GM21390 (cell line): Measurements from ENCODE around the gene S1PR2.

Experiments
- ATAC-seq: cut with Tn5 transposase; IDR thresholded peaks from one replicate; pipeline ENCODE4 v1.9.1; 2021; ENCODE audit not compliant: unreplicated experiment

Gene S1PR2, protein sequence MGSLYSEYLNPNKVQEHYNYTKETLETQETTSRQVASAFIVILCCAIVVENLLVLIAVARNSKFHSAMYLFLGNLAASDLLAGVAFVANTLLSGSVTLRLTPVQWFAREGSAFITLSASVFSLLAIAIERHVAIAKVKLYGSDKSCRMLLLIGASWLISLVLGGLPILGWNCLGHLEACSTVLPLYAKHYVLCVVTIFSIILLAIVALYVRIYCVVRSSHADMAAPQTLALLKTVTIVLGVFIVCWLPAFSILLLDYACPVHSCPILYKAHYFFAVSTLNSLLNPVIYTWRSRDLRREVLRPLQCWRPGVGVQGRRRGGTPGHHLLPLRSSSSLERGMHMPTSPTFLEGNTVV

DNA sequence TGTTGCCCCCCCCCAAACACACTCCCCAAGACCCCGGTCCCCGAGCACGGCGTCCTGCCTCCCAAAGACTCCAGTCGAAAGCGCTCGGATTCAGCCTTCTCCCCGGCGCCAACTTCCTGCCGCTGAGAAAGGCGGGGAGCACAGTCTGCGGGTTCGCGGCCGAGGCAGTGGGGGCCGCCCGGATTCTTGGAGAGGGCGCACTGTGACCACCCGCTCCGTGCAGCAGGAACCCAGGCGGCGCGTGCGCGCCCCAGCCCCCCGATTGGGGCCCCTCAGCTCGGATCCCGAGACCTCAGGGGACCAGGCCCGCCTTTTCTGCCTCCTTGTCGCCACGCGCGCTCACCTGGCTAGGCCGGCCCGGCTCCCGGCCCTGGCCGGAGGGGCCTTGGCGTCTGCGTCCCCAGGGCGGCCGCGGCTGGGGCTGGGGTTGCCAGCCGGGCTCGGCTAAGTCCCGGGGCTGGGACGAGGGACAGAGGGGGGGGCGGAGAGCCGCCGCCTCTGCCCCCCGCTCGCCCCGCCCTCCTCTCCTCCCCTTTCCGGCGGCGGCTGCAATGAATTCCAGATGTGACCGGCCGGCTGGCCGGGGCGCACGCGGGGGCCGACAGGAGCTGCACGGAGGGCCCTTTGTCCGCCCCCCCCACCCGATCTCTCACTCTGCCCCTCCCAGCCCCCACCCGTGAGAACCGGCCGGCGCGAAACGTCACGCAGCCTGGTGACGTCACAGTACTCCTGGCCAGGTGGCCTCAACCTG, at the start of gene S1PR2:
TSS of gene S1PR2 (minus strand) at position 471 of the 751 bp plus-strand sequence. CDS start 6,426 bp downstream, outside the sequence.
- ATAC-seq, result no peak

DNA sequence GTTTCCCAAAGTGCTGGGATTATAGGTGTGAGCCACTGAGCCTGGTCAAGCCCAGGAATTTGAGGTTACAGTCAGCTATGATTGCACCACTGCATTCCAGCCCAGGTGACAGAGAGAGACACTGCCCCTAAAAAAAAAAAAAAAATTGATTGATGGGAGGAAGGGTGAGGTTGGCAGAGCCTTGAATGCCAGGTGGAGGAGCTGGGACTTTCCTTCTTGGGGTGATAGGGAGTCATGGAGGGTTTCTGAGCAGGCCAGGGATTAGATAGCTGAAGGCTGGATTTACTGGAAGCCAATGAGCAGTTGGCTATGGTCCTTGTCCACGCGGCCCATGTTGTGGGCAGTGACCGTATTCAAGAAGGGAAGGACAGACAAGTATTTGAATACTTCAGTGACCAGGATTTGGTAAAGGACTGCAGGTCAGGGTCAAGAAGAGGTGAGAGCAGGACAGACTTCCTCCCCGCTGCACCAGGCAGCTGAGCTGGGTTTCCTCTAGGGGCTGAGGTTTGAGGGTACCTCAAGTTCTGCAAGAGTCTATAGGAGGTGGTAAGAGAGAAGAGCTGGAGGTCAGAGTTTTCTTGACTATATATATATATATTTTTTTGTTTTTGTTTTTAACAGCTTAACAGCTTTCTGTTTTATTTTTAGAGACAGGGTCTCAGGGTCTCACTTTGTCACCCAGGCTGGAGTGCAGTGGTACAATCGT, 48.8 kb upstream of the S1PR2 start:
- ATAC-seq, result no peak

DNA sequence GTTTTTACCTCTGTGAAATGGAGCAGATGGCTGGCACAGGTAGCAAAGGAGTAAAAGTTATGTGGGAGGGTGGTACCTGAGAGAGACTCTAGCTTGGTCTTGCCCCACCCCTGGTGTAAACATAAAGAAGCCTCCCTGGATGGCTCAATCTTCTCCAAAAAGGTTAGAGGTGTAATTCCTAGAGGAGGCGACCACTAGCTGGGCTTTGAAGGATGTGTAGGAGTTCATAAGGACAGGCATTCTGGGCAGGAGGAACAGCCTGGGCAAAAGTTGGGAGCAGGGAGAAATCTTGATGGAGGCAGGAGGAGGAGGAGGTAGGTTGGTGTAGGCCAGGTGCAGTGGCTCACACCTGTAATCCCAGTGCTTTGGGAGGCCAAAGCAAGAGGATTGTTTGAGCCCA, 47.8 kb upstream of the S1PR2 start:
- ATAC-seq, result no peak

DNA sequence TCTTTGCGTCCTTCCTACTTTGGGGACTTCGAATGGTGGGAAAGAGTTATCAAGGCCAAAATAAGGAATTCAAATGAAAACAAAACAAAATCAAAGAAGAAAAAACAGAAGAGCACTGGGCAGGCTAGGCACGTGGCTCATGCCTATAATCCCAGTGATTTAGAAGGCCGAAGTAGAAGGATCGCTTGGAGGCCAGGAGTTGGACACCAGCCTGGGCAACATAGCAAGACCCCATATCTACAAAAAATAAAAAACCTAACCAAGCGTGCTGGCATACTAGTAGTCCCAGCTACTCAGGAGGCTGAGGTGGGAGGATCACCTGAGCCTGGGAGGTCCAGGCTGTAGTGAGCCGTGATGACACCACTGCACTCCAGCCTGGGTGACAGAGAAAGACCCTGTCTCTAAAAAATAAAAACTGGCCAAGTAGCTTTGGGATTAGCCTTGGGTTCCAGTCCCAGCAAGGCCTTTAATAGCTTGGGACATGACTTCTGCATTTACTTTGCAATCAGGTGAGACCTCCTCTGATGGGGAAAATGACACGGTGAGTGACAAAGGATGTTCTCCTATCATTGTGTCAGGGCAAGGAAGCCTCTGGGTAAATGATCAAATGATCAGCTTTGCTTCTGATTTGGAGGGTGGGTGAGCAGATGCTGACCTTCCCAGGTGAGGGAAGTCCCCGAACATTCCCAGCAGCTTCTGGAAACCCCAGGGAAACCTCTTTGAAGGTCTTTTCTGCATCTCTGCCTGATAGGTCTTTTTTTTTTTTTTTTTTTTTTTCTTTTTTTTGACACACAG, 46.9 kb upstream of the S1PR2 start:
- no peak for ATAC-seq

DNA sequence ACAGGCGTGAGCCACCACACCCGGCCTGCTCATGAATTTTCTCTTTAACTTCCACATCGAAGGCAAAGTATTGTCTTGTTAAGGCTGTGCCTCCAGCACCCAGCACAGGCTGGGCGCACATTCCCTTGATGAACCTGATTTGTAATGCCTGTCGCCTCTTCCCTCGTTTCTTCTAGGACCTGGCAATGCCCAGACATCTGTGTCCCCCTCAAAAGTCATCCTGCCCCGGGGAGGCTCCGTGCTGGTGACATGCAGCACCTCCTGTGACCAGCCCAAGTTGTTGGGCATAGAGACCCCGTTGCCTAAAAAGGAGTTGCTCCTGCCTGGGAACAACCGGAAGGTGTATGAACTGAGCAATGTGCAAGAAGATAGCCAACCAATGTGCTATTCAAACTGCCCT, 43.5 kb upstream of the S1PR2 start:
- no peak for ATAC-seq

DNA sequence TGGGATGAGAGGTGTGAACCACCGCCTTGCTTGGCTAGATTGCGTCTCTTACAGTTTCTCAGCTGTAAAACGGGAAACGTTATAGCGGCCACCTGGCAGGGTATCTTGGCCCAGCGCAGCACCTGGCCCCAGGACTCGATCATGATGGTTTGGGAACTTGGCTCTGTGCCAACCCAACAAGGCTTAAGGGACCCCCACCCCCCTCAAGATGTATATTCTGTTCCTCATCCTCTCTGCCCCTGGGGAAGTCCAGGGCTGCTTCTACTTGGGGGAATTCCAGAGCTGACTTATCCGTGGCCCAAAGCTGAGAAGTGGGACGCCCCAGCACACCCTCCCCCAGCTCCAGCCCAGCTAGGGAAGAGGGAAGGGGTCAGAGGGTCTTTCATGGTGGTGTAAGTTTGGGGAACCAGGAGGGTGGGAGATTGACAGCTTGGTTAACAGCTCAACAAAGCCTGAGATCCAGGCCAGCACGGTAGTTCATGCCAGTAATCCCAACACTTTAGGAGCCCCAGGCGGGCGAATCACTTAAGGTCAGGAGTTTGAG, 40.5 kb upstream of the S1PR2 start:
- peak; percentile 24 for ATAC-seq

DNA sequence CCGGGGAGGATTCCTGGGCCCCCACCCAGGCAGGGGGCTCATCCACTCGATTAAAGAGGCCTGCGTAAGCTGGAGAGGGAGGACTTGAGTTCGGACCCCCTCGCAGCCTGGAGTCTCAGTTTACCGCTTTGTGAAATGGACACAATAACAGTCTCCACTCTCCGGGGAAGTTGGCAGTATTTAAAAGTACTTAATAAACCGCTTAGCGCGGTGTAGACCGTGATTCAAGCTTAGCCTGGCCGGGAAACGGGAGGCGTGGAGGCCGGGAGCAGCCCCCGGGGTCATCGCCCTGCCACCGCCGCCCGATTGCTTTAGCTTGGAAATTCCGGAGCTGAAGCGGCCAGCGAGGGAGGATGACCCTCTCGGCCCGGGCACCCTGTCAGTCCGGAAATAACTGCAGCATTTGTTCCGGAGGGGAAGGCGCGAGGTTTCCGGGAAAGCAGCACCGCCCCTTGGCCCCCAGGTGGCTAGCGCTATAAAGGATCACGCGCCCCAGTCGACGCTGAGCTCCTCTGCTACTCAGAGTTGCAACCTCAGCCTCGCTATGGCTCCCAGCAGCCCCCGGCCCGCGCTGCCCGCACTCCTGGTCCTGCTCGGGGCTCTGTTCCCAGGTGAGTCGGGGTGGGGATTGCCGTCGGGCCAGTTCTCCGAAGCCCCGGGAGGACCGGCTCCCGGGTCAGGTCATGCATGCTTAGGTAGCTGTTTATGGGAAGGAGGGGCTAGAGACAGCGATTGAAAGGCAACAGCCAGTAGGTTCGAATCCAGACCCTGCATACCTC, 39.7 kb upstream of the S1PR2 start, which contains the start of gene ICAM1:
TSS of gene ICAM1 (plus strand) at position 505 of the 779 bp plus-strand sequence. CDS start at position 545, 40 bp downstream.
- peak; percentile 49 for ATAC-seq

DNA sequence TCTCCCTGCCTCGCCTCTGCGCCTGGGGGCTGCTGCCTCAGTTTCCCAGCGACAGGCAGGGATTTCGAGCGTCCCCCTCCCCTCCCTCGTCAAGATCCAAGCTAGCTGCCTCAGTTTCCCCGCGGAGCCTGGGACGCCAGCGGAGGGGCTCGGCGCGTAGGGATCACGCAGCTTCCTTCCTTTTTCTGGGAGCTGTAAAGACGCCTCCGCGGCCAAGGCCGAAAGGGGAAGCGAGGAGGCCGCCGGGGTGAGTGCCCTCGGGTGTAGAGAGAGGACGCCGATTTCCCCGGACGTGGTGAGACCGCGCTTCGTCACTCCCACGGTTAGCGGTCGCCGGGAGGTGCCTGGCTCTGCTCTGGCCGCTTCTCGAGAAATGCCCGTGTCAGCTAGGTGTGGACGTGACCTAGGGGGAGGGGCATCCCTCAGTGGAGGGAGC, 39.1 kb upstream of the S1PR2 start:
- ATAC-seq, result no peak

DNA sequence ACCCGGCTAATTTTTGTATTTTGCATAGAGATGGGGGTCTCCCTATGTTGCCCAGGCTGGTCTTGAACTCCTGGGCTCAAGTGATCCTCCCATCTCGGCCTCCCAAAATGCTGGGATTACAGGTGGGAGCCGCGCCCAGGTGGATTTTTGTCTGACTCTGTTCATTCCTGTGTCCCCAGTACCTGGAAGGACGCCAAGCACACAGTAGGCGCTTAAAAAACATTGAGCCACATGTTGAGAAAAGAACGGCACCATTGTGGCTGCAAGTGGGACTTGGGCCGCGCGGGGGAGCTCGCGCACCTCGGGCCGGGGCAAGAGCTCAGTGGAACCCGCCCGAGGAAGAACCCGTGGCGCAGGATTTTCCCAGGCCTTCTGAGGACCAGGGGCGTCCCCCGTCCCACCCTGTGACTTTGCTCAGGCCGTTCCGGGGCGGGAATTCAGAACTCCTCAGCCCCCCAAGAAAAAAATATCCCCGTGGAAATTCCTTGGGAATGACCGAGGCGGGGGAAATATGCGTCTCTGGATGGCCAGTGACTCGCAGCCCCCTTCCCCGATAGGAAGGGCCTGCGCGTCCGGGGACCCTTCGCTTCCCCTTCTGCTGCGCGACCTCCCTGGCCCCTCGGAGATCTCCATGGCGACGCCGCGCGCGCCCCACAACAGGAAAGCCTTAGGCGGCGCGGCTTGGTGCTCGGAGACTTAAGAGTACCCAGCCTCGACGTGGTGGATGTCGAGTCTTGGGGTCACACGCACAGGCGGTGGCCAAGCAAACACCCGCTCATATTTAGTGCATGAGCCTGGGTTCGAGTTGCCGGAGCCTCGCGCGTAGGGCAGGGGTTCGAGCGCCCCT, 38.4 kb upstream of the S1PR2 start:
- ATAC-seq, result no peak

DNA sequence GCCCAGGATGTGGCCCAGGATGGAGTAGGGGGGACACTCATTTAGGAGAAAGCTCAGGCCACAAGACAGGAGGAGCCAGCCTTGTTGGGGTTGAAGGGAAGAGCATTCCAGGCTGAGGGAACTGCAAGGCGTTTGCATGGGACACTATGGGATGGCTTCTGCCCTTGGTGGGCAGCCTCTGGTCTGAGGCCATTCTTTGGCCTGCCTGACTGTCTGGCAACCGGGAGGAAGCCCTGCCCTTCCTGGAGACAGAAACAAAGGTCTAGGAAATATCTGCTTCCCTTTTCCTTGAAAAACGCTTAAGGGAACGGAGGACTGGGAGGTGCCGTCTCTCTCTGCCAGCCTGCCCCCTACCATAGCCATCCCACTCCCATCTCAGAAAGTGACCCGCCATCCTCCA, 36.9 kb upstream of the S1PR2 start:
- no peak for ATAC-seq

DNA sequence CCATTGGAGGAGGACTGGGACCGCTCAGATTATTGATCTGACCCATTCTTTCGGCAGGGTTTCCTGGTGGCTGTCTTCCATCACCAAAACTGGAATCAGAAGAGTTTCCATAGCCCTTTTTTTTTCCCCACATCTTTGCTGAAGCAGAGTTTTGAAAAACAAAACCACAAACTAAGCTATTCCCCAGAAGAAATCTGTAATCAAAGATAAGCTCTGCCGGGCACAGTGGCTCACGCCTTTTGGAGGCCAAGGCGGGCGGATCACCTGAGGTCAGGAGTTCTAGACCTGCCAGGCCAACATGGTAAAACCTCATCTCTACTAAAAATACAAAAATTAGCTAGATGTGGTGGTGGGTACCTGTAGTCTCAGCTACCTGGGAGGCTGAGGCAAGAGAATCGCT, 35.6 kb upstream of the S1PR2 start:
- no peak for ATAC-seq

DNA sequence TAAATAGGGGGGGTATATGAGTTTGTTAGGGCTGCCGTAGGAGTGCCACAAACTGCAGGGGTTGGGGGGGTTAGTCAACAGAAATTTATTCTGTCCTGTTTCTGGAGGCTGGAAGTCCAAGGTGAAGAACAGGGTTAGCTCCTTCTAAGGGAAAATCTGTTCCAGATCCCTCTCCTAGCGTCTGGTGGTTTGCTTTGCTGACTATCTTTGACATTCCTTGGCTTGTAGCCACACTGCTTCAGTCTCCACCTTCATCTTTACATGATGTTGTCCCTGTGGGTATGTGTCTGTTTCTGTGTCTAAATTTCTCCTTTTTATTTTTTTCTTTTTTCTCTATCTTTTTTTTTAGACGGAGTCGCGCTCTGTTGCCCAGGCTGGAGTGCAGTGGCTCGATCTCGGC, 31.6 kb upstream of the S1PR2 start:
- no peak for ATAC-seq

DNA sequence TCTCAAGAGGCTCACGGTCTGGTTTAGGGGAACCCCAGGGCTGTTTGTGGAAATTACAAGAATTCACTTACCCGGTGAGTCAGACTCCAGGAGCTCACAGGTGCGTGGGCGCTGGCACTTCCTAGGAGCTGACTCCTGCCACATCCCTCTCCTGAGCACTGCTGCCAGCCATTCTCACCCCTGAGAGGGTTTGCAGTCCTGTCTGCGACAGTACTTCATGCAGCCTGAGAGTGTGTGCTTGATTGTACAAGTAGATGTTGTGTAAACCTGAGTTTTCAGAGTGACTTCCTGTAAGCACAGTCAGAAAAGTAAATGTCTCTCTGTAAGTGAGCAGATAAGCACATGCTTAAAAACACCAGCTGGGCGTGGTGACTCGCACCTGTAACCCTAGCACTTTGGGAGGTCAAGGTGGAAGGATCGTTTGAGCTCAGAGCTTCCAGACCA, 29.0 kb upstream of the S1PR2 start:
- no peak for ATAC-seq

DNA sequence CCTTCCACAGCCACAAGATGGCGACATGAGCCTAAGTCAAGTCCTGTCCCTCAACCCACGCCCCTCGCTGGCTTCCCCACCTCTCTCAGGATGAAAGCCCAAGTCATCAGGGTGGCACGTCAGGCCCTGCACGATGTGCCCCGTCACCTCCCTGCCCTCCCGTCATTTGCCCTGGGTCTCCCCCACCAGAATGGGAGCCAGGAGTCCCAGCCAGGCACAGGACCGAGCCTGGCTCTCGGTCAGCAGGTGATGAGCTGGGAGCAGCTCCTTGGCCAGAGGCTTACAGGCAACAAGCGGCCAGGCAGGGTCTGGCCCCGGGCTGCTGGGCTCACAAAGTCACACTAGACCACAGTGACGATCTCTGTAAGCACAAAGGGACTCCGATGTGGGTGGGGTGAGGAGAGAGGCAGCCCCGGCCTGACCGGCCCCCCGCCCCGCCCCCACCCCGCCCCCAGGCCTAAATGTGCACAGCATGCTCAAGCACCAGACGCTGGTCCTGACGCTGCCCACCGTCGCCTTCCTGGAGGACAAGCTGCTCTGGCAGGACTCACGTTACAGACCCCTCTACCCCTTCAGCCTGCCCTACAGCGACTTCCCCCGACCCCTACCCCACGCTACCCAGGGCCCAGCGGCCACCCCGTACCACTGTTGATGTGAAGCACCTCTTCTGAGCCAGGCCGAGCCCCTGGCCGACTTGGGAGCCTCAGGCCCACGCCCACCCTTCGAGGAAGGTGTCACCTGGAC, 28.2 kb upstream of the S1PR2 start:
- no peak for ATAC-seq

DNA sequence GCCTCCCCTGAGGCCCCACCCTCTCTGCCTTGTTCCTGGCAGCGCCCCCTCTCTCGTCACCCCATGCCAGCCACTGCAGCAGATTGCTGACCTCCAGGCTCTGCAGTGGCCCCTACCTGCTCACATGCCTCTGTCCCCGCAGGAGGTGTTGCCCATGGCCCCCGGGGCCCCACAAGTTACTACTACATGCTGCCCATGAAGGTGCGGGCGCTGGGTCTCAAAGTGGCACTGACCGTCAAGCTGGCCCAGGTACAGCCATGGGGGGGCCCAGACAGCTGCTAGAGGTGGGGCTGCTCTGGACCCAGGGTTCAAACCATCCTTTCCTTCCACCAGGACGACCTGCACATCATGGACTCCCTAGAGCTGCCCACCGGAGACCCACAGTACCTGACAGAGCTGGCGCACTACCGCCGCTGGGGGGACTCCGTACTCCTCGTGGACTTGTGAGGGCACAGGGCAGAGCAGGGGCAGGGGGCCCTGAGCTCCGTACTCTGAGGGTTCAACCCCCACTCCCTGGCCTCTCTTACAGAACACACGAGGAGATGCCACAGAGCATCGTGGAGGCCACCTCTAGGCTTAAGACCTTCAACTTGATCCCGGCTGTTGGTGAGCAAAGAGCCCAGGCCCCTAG, 27.1 kb upstream of the S1PR2 start:
- no peak for ATAC-seq

DNA sequence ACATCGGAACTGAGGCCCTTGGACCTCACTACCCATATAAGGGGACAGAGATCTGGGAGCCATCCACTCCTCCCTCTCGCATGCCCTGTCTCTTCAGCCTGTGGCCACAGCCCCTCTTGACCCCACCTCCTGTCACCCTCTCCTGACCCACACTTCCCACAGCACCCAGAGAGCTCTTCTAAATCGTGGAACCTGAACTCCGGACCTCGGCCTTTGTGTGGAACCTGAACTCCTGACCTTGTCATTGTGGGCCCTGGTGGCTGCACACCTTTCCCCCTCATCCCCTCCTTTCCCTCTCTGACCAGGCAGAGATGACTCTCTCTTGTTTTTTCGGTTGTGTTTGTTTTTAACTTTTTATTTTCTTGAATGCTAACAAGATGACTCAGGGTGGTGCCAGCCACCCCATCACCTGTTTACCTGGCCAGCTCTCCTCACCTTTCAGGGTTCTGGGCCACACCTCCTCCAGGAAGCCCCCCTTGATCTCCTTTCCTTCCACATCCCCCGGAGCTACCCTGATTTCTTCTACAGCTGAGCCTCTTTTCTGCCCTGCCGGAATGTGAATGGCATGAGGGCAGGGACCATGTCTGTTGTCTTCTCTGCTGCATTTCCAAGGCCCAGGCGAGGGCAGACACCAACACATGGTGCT, 26.0 kb upstream of the S1PR2 start:
- no peak for ATAC-seq

DNA sequence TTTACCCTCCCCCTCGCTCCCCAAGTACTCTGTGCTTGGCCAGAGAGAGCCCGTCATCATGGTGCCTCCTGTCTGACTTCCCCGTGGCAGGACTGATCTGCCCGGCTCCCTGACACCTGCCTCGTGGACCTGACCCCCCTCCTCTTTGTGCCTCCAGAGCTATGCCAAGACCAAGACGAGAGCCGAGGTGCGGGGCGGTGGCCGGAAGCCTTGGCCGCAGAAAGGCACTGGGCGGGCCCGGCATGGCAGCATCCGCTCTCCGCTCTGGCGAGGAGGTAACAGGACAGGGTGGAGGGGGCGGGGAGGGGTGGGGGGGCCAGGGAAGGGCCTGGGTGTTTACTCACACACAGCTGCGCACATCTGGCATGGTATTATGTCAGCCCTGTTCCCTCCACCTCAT, 25.4 kb upstream of the S1PR2 start:
- ATAC-seq, result no peak
